ENCODE data around the gene KATNAL1.

KATNAL1 gene

DNA sequence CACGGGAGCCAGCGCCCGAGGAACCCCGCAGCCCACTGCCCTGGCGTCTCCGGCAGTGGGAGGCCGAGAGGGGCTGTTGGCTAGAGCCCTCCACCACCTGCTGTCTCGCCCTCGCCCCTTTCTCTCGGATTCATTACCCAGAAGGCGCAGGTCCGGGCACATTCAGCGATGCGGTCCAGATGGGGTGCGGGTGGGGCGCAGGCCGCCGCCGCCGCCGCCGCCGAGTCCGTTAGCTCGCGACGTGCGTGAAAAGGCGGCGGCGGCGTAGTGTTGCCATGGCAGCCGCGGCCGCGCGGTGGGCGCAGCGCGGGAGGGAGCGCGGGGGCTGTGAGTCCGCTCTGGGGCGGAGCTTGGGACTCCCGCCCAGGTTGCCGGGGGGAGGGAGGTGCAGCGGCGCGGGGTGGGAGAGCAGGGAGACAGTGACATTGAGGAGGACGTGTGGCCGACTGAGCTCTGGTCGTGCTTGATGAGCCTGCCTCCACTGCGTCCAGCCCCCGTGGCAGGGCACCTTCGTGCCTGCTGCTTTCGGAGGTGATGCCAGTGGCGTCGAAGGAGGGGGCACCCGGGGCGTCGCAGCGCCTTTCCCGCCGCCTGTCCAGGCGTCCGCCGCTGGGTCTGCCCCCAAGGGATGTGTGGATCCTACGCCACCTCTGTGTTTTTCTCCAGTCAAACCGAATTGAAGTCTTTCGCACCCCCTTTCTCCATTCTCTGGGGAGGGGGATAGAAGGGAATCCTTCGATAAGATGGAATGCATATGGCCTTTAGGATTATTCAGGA, at the start of gene KATNAL1:
TSS of gene KATNAL1 (minus strand) at position 358 of the 777 bp plus-strand sequence. CDS start 23,774 bp downstream, outside the sequence.
- DNase-seq (ENCODE audit: low read depth): peak; percentile 53

DNA sequence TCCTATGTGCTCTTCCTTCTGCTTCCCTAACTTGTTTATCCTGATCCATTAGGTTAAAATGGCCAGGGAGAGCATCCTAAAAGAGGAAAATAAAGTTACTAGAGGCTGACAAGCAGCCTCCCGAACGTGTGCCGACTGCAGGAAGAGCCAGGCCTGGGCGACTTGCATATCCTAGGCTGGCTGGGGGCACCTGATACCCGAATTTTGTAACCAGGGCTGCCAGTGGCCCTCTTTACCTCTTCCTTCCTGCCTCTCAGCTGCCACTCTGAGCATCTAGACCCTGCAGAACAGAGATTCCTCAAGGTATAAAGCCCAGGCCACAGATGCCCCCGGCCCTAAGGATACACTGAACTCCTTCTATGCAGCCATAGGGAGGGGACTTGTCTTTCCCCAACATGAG, 48.5 kb upstream of the KATNAL1 start:
- no peak for DNase-seq (ENCODE audit: low read depth)

DNA sequence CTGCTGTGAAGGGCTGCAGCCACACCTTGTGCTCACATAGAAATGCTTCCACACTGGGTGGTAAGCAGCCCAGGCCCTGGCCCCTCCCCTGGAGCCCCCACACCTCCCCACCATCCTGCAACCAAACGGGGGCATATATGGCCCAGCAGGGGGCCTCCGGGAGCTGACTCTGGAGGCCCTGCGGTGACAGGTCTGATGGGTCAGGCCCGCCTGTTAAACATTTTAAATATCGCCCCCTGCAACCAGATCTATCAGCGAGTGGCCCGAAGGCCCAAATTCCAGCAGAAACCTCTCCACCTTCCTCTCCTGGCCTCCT, 48.0 kb upstream of the KATNAL1 start:
- peak; percentile 39 for DNase-seq (ENCODE audit: low read depth)

DNA sequence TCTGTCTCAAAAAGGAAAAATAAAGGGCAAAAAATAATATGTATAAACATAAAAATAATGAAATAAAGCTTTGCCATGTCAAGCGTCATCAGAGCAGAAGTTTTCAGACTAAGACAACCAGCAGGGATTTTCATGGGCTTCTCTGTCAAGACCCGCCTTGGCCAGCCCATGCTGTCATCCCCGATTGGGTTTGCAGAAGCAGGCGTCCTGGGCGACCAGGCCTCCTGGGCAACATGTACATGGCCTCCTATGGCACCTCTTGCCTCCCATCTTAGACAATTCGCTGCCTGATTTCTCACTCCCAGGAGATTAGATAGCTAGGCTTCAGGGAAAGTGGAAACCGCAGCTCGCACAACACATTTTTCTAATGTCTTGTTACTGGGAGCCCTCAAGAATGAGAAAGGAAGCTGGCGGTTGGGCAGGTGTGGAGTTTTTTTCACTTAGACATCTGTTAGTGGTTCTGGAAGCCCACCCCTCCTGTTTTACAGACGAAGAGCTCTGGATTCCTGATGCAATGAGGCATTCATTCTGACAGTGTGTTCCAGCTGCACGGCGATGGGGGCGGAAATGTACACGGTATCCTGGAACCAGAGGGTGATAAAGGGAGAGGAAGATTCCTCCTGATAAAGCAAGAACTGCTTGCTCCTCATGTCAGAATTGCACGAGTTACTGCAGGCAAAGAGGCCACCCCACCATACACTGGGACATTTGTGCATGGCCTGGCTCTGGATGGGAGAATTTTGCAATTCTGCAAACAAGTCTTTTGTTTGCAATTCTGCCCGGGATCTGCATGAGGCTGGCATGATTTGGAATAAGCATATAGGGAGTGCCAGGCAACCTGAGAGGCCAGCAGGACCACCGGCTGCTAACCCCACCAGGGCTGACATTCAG, 47.4 kb upstream of the KATNAL1 start:
- DNase-seq (ENCODE audit: low read depth): no peak

DNA sequence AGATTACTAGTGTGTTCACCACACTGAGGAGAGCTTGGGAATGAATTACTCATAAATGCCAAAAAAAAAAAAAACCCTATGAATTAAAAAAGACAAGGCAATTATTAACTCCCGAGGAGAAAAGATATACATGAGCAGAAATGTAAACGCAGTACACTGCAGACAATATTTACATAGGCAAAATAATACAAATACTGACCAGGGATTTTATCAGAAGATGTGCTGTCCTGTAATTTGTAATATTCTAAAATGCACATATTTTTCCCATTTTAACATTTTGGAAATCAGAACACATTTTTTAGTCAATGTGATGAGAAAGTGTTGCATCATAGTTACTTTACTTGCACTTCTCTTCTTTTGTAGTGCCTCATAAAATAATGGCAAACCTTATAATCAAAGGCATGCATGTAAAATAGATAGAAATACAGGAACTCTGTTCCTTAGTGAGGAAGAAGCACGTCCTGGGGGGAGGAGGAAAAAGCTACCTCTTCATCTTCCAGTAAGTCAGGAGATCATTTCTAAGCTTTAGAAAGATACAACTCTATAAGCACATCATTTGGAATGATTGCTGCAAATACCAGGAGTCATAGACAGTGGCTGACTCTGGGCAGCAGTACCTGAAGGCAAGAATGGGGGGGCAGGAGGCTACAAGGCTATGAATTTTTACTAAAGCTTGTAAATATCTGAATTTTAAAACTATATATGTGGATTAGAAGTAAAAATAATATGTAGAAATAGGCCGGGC, 46.3 kb upstream of the KATNAL1 start:
- DNase-seq (ENCODE audit: low read depth): no peak

DNA sequence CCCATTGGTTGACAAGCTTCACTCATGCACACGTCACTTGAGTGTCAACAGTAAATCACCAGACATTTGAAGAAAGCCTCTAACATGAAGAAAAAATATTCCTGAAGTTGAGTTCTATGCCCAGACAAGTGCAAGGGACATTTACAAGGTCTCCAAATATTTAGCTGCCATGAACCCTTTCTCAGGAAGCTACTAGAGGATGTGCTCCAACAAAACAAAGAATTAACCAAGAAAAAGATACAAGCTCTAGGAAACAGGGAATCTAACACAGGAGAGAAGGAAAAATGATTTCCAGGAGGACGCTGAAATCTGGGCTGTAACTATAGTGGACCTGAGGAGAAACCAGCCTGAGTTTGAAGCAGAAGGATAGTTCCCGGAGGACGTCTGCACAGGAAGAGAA, 45.7 kb upstream of the KATNAL1 start:
- no peak for DNase-seq (ENCODE audit: low read depth)

DNA sequence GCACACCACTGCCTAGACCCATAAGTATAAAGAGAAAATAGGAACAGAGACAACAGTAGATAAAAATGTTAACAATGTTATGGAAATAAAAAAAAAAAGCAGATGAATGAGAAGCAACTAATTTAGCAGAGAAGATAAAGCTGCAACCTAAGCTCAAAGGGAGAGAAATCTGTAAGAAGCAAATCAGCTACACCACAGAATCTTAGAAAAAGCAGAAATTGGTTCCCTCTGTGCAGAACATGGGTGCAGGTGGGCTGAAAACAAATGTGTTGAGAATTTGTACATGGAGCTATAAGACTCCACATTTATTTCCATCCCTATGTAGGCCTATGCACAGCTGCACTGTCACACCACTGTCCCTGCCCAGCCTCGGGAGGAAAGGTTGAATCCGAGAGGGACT, 44.8 kb upstream of the KATNAL1 start:
- DNase-seq (ENCODE audit: low read depth): no peak

DNA sequence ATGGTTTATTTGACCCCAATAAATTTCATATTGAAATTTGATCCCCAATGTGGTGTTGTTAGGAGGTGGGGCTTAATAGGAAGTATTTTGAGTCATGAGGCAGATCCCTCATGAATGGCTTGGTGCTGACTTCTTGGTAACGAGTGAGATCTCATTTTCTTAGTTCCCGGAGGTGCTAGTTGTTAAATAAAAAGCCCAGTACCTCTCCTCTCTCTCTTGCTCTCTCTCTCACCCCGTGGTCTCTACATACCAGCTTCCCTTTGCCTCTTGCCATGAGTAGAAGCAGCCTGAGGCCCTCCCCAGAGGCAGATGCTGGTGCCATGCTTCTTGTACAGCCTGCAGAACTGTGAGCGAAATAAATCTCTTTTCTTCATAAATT, 39.4 kb upstream of the KATNAL1 start:
- no peak for DNase-seq (ENCODE audit: low read depth)

DNA sequence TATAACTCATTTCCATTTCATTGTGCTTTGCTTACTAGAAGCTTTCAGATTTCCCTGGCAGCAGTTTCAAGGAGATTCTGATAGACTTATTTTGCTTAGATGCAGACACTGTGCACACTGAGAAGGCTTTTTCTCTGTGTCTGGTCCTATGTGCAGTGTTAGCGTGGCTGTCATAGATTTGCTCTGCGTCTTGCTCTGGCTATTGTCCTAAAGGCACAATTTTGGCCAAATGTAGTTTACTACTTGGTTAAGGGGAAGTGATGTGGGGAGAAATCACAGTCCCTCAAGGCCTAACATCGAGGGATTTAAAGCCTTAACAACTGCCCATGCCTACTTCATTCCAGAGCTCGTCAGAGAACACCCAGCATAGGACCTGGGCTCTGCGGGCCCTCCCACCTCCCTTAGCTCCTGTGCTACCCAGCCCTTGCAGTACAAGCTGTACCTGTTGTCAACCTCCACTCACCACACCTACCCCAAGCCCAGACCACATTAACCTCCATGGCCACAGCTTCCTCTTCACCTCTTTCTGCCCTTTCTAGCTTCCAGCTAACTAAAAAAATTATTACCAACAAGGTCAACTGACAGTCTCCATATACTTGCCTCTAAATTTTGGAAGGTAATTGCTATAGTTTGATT, 38.9 kb upstream of the KATNAL1 start:
- DNase-seq (ENCODE audit: low read depth): peak; percentile 32

DNA sequence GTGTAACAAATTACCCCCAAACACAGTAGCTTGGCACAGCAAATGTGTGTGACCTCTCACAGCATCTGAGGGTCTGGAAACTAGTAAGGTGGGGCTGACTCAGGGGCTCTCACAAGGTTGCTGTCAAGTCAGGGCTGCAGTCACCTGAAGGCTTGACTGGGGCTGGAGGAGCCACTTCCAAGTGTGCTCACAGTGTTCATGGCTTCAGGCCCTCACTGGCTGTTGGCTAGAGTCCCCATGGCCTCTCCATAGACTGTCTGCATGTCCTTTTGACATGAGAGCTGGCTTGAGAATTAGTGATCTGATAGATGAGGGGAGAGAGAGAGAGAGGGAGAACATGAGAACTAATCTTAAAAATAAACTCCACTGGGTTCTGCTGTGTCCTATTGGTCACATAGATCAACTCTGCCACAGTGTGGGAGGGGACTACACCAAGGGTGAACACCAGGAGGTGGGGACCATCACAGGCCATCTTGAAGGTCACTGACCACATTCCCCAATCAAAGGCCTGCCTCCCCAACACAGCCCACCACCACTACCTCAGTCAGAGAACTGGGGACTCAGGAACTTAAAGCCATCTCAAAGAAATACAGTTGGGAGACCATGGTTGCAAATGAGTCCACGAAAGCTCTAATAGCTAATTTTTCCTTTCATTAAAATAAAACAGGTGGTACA, 38.2 kb upstream of the KATNAL1 start:
- no peak for DNase-seq (ENCODE audit: low read depth)

DNA sequence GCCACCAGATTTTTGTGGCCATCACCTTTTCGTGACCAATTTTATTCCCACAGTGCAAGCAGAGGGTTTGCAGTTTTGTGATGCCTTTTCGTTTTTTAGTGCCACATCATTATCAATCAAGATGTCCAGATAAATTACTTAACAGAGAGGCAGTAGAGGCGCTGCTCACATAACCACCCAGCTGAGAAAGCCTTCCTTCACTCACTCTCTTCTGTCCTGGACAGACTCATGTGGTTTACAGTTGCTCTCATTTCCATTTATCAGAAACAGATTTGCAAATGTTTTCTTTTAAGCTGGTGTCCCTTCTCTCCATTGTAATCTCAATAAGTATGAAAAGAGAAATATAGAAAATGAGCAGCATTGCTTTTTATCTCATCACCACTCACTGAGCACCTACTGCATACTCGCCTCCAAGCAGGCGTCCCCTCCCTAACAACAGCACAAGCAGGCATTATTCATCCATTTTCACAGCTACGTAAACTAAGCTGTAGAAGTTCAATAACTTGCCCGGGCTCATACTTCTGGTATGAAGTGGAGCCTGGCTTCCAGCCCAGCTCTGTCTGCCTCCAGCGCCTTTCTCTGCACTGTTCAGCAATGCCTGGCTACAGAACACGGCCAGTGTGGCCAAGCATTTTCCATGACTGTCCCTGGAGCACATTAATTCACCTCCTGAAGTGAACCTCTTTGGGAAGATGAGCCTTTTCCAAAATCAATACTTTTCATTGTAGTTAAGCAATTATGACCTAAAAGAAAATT, 34.6 kb upstream of the KATNAL1 start:
- DNase-seq (ENCODE audit: low read depth): no peak

DNA sequence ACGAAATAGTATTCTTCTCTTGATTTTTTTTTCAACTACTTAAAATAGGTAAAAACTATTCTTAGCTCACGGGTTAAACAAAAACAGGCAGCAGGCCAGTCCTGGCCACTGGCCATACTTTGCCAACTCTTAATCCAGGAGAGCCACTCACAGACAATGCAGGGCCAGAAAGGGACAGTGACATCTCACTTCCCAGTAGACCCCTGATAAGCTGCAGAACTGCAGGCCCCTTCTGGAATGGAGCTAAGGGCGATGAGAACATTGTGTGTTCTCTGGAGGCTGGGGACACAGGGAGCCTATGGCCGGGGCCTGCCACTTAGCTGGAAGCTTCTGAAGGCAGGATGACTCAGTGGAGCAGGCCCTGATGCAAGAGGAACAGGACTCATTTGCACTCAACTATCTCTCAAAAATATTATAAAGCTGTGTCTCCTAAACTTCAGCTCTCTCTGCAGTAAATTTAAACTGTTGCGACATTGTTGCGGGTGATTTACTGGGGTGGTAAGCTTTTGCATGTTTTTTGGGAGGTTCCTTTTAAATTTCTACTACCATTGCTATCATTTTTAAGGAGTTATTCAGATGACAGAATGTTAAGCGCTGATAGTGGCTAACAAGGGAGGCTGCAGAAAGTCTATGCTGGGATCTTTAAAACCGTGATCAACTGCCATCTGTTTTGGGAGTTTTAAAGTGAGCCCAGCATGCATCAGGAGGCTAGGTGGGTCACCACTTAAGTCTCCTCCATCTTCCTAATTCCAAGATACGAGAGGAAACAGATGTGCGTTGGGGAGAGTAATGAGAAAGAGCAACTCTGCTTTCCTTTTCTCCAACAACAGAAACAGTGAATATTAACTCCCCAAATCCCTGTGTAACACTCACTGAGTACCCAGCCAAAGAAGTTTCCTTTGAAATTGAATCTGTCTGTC, 33.2 kb upstream of the KATNAL1 start:
- DNase-seq (ENCODE audit: low read depth): no peak

DNA sequence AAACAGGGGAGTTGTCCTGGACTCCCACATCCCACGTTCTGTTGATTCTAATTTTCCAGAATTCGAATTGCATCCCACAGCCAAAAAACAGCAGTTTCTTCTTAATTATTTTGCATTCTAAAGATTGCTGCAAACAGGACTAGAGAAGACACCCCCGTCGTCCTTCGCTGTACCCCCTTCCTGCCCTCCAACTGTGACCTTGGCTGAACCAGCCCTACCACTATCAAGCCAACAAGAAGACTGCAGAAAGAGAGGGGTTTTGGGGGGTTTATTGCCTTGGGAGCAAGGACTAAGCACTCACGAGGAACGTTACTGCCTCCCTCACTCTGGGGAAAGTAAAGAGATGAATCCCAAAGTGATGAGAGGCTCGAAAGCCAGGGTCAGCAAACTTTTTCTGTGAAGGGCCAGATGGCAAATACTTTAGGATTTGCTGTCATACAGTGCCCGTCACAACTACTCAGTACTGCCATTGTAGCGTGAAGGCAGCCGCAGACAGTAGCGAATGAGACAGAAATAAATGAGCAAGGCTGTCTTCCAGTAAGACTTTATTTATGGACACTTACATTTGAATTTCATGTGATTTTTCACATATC, 32.5 kb upstream of the KATNAL1 start:
- DNase-seq (ENCODE audit: low read depth): no peak

DNA sequence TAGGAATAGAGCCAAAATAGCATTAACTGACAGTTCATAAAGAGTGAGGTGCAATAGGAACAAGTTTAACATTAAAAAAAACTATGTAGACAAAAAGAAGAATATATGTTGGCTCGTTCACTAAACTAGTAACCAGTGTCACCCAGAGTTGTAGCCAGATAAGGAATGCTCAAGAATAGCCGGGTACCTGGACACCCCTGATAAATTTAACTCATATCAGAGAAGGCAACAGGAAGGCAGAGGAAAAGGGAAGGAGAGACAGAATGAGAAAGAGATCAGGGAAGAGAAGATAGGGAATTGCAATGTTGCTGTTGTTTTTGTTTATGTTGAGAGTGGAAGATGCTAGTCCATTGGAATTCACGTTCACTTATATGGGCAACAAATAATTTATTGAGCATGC, 31.6 kb upstream of the KATNAL1 start:
- DNase-seq (ENCODE audit: low read depth): no peak

DNA sequence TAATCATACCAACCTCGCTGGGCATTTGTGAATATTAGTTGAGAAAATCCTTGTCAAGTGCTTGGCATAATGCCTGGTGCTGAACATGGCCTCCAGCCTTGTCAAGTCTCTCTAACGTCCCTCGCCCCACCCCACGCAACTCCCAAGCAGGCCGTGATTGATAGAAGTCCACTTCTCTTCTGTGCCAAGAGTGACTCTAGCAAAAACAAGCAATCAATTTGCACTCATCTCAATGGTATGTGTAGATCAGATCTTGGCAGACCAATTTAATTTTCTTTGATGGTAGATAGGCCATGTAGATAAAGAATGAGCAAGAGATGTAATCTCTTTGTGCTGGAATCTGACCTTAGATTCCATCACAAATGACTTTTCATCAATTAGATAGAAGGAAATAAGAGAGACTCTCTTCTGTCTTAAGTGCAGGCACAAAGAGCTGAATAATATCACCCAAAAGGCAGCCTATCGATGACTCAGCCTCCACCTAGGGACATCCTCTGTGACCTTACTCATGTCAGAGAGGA, 31.0 kb upstream of the KATNAL1 start:
- DNase-seq (ENCODE audit: low read depth): no peak

DNA sequence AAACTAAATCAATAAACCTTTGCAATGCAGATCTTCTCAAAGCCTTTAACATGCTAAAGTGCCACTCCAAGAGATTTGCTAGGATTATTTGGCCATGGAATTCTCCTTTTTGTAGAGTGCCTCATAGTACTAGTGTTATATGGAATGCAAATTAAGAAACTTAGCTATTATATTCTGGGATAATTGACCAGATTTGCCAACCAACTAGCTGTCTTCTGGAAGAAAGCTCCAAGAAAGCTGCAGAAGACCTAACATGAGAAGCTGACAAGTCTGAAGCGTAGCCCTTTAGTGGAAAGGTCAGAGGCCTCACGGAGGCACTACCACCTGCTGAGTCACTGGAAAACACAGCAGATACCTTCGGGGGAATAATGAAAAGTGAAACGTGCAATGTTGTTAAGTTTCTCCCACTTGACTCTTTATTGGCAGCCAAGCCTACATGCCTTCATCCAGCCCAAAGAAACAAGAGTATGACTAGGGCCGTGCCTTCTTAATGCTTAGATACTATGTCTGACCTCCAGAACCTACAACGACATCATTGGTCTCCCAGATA, 29.8 kb upstream of the KATNAL1 start:
- DNase-seq (ENCODE audit: low read depth): no peak

DNA sequence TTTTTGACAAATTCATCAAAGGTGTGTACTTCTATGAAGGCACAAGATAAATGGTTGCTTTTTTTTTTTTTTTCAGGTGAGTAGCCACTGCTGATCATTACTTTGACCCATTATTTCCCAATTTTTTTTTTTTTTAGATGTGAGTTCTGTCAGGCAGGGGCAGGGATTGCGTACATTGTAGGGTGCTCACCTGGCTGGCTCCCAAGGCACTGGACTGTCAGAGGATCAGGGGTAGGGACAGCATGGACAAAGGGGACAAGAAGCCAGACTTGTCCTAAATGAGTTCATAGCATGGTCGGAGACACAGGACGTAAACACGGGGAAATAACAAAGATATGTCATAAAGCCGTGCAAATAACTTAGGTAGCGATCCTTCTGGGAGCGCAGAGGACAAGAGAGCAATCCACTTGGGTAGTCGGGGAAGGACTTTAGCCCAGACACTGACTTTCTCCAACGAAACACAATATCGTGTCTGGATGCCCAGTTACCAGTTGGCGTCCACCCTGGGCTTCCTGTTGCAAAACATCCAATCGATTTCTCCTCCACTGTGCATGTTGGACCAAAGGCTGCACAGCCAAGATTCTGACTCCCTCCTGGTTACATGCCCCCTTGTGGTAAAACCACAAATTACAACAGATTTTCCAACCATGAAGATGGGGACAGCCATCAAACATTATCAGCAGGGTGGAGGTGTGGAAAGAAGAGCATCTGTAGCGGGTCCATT, 27.5 kb upstream of the KATNAL1 start:
- no peak for DNase-seq (ENCODE audit: low read depth)

DNA sequence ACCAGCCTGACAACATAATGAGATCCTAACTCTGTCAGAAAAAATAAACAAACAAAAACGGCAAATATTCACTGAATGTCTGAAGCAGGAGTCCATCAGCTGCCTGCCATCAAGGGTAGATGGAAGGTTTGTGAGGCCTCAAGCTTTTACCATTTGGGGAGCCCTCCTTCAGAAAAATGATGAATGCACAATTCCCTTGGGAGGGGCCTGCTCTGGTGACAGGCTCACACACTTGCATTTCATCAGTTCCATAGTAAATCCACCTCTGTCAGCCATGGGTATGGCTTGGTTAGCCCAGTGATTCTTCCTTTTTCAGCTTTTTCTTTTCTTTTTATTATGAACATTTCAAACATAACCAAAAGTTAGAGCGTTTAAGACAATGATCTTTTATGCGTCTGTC, 26.3 kb upstream of the KATNAL1 start:
- no peak for DNase-seq (ENCODE audit: low read depth)

Data from activated T-cell treated with anti-CD3 and anti-CD28 coated beads for 1 hour (primary cell).